Activated CD4-positive, CD25-positive, alpha-beta regulatory T cell (primary cell): Measurements from ENCODE around the gene MSX1.
"Not testable (repeated sequence)": the region's sequence is repeated elsewhere in the genome, so short reads cannot be mapped to it uniquely, and the experiment has no call there.

Experiments
- DNase-seq, 4 experiments: peaks; one replicate each; lab custom pipeline; 2025; lab: John Stamatoyannopoulos, UW

MSX1 gene

DNA sequence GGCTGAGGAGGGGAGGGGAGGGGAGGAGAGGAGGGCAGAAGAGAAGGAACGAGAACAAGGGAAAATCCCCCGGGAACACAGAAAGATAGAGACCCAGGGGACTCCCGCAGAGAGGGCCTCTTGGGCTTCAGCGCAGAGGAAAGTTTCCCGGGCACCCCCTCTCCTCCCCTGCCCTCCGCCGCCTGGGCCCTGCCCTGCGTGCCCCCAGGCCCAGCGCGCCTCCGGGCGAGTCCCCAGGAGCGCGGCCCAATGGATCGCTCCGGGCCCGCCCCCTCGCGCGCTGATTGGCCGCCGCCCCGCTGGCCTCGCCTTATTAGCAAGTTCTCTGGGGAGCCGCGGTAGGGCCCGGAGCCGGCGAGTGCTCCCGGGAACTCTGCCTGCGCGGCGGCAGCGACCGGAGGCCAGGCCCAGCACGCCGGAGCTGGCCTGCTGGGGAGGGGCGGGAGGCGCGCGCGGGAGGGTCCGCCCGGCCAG, at the start of gene MSX1:
Gene MSX1, plus strand, starts transcription at position 341 of the 474 bp plus-strand sequence. CDS start 235 bp downstream, outside the sequence.
- peak in 1 of 4 experiments; percentile 31 for DNase-seq

GRCh38 chr4:4810092-4810774, 49.2 kb upstream of the MSX1 start:
- no peak for DNase-seq

DNA sequence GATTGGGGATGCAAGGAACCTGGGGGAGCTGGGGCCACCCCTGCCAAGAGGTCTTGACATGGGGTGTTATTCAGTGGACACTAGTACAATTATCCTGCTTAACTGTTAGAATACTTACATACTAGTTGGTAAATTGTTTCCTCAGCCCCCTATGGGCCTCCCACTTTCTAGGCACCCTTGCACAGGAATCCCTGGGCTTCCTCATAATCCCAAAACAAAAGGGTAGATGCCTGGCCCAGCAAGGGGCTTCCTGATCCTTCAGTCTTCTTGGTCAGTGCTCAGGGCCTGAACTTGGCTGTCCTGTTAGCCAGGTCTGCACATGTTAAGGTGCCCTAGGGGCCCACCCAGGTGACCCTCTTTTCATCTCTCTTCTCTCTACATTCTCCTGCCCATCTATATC, 48.7 kb upstream of the MSX1 start:
- DNase-seq, result no peak

DNA sequence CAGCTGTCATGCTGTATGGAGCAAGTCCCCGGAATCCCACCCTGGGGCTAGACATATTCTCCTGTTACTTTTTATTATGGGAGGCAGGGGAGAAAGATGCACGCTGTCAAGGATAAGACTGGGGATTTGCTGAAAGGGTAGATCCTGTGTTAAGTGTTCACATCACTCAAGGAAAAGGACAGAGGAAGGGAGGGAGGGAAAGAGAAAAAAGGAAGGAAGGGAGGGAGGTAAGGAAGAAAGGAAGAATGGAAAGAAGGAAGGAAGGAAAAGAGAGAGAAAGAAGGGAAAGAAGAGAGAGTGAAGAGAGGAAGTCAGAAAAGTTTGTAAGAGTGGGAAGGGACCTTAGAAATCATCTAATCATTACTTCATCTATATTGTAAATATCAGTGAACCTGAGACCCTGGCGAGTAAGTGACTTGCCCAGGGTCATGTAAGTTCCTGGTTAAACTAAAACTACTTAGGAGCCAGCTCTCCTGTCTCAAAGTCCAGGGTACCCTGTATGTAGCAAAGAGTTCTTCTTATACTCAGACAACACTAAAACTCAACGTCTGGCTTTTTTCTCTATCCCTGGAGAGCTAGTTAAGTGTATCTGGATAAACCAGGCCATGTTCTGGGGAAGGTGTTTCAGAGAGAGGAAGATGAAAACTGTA, 47.2 kb upstream of the MSX1 start:
- no peak for DNase-seq

GRCh38 chr4:4818415-4819212, 40.9 kb upstream of the MSX1 start:
- DNase-seq, result no peak

GRCh38 chr4:4819213-4819606, 40.3 kb upstream of the MSX1 start:
- no peak for DNase-seq

- no peak for DNase-seq
These were observed 39.2 kb upstream of the MSX1 start for GRCh38 chr4:4820261-4820660.

DNA sequence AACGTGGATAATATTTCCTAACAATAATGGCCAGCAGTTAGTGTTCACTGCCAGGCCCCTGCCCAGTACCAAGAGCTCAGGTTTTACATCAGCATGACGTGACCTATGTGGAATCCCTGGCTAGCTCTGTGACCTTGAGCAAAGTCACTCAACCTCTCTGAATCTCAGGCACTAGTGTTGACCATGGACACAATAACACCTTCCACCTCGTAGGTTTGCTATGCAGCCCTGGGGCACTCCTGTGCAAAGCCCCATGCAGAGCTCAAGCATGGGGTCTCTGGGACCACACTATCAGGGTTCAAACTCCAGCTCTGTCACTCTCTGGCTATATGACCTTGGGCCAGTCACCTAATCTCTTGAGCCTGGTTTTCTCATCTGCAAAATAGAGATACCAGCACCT, 38.7 kb upstream of the MSX1 start:
- DNase-seq, result no peak

- no peak for DNase-seq
These were observed 37.9 kb upstream of the MSX1 start for GRCh38 chr4:4821577-4821976.

DNA sequence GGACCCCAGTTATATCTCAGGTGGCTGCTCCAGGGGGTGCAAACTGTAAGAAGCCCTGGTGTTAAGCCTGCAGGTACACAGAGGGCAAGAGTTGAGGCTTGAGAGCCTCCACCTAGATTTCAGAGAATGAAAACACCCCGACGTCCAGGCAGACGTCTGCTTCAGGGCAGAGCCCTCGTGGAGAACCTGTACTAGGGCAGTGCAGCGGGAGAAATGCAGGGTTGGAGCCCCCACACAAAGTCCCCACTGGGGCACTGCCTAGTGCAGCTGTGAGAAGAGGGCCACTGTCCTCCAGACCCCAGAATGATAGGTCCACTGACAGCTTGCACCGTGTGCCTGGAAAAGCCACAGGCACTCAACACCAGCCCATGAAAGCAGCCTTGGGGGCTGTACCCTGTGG, 37.2 kb upstream of the MSX1 start:
- DNase-seq, result not testable (repeated sequence)

DNA sequence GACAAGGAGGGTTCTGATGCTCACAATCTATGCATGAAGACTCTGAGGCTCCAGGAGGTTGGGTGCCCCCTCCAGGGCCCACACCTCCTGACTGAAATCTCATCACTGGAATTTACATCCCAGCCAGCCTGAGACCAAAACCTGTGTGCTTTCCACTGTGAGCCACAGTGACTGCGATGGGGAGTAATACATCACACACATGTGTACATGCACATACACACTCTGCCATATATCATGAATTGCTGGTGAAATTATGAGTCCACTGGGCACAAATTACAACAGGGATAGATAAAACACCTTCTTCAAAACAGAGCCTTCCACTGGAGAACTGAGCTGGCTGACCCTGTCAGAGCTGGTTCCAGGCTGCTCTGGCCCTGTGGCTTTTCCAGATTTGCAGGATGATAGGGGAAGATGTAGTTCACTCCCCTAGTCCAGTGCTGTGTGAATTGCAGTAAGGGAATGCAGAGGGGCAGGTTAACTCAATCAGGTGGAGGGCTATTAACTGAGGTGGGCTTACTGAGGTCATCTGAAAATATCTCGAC, 35.8 kb upstream of the MSX1 start:
- no peak for DNase-seq

- DNase-seq, result no peak
These were observed 35.2 kb upstream of the MSX1 start for GRCh38 chr4:4824232-4824631.

DNA sequence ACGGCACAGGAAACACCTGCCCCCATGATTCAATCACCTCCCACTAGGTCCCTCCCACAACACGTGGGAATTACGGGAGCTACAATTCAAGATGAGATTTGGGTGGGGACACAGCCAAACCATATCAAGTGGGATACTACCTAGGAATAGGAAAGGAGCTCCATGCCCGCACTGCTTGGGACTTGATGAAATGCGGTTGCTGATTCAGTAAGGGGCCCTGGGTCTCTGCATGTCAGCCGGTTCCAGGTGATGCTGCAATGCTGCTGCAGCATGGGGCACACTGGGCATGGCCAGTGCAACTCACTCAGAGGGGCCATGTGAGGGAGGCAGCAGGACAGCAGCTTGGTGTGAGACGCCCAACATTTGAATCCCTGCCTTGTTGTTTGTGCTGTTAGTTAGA, 34.0 kb upstream of the MSX1 start:
- DNase-seq, result no peak

- no peak for DNase-seq
These were observed 29.6 kb upstream of the MSX1 start for GRCh38 chr4:4829837-4830236.

DNA sequence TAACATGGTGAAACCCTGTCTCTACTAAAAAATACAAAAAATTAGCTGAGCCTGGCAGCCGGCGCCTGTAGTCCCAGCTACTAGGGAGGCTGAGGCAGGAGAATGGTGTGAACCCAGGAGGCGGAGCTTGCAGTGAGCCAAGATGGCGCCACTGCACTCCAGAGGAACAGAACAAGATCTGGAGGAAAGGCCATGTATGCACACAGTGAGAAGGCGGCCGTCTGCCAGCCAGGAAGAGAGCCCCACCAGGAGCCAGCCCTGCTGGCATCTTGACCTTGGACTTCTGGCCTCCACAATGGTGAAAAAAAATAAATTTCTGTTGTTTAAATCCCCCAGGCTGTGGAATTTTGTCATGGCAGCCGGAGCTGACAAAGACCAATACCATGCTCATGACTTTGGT, 28.2 kb upstream of the MSX1 start:
- no peak for DNase-seq

DNA sequence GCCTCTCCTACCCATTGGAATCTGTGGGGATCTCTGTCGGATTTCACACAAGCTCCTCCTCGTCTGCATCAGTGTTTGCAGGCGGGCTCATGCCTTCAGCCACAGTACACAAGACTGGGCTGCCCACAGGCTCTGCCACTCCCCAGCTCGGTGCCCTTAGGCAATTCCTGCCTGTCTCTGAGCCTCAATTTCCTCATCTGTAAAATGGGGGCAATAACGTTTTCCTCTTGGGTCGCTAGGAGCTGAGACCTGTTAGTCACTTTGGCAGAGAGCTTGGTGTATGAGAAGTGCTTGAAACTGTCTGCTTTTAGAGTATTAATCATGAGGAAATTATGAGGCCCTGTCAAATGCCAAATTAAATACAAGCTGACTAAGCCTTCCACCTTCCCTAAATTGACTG, 27.6 kb upstream of the MSX1 start:
- no peak for DNase-seq

DNA sequence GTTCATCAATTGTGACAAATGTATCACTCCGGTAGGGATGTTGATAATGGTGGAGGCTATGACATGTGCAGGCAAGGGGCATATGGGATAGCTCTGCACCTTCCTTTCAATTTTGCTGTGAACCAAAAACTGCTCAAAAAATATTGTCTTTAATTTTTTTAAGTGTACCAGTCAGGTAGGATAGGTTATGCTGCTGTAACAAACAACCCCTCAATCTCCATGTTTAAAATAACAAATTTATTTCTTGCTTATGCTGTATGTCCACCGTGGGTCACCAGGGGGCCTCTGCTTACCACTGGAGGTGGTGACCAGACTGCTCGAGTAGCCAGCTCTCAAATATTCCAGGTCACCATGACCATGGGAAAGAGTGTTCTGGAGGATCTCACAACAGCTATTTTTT, 23.4 kb upstream of the MSX1 start:
- no peak for DNase-seq

- no peak for DNase-seq
These were observed 22.1 kb upstream of the MSX1 start for GRCh38 chr4:4837316-4837715.

DNA sequence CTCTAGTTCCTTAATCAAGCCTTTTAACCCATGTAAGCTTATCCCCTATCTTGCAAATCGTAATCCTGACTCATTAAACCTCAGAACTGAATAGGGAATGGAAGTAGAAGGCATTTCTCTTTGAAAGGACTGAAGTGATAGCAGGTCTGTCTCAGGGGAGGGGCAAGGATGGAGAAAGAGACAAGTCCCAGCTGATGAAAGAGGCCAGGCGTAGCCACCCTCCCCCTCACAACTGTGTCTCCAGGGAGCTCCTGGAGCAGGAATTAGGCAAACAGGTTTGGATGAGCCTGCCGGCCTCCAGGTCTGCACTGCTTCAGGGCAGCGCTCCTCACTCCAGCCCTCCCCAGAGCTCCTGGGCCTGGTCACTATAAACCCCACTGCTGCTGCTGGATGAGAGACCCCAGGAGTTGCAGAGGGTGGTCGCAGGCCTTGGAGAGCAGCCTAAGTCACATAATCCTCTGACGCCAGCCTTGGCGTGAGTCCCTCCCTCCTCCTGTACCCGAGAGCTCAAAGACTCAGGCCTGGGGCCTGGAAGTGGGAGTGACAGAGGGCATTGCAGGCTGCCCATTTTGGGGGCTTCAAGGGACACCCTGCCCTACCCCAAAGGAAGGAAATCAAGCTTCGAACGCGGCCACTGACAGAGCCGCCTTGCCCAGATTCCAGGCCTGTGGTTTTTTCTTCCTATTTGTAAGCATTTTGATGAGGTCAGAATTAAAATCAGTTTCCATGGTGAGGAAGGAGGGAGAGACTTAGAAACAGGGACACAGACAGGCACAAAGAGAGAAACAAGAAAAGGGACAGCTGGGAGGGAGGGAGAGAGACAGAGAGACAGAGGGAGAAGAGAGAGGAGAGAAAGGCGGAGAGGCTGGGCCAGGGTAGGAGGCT, 21.2 kb upstream of the MSX1 start:
- DNase-seq, result no peak

DNA sequence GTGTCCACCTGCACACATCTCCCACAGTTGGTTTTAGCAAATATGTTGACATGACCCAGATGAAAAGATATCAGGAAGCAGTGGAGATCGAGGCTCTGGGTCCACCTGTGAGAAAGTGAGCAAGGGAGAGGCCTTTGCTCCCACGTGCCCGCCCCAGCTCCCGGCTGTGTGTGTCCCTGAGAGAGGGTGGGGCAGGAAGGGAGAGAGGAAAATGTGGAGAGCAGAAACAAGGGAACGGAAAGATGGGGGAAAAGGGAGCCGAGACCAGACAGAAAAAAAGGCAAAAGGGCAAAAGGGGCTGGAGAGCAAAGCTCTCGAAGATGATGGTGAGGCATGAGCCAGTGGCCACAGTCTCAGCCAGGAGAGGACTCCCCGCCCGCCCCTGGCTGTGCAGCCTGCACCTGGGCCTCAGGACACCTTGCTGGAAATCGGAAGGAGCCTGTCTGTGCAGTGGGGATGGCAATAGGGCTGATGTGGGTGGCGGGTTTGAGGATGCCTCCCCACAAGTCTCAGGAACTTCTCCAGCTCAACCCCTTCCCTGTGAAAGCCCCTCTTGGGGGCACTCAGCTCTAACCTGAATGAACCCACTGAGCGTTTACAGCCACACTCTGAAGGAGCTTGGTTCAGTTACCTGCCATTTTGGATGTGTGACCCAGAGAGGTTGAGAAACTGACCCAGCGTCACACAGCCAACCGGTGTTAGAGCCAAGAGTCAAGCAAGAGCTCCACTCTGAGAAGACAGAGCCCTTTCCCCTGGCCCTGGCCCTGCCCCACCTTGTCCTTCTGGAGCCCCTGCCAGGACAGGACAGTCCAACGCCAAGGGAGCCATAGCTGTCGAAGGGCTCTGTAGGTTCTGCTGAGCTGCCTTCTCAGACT, 20.3 kb upstream of the MSX1 start:
- DNase-seq, result no peak

GRCh38 chr4:4840351-4840750, 19.1 kb upstream of the MSX1 start:
- DNase-seq, result no peak
